NT2/D1 (cell line): ENCODE results near the gene SLC2A6.

Experiments used
- SUZ12 ChIP-seq: IDR thresholded peaks from 2 replicates; pipeline ENCODE4 v1.6.1; 2011; ENCODE audit not compliant: insufficient read length, insufficient read depth; ENCODE audit errors: extremely low read depth
- YY1 ChIP-seq: IDR thresholded peaks from 2 replicates; pipeline ENCODE4 v1.6.1; 2011; ENCODE audit not compliant: insufficient read length, insufficient read depth
- ZNF274 ChIP-seq: IDR thresholded peaks from 2 replicates; pipeline ENCODE4 v1.6.1; 2011; ENCODE audit warnings: mild to moderate bottlenecking, low read depth, low read length

DNA sequence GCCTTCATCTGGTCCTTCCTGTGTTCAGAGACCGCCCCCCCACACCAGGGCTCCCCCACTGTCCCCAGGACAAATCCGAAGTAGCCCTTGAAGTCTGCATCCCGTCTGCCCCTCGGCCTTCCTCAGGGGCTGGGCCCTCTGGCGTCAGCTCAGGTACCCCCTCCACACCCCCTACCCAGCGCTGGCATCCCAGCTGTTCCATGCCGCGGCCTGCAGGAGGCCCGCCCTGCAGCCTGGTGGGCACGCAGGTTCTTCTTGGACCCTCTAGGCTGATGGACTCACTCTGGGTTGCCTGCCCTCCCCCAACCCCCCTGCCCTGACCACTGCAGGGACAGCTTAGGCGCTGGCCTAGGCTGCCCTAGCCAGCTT lies 6.6 kb downstream of the SLC2A6 start:
- TF ChIP-seq YY1 (no peak), SUZ12 (no peak), ZNF274 (no peak)
